Astrocyte (in vitro differentiated cells and primary cell): ENCODE results near the gene DVL3. TPM values are rescaled to one million over a fixed set of nuclear protein-coding genes. Genes with fewer than 3 reads are reported as not detected.
A peak's percentile ranks its signal among the peaks of the same experiment; 100 is the strongest.

Source experiments
- DNase-seq: peaks from one replicate; pipeline ENCODE4 v3.0.0-alpha.2; 2010; ENCODE audit warnings: low read depth
- FAIRE-seq: peaks from 2 replicates; lab custom pipeline; 2011; peaks lifted over from hg19 to GRCh38; lab: Jason Lieb, UNC
- H2AFZ ChIP-seq: 2 replicates; pipeline ENCODE4 v1.6.0; 2012; ENCODE audit warnings: low read depth, low read length, inconsistent platforms
- H3K27ac ChIP-seq: 2 replicates; pipeline ENCODE4 v1.5.1; 2011; ENCODE audit warnings: low read depth, low read length, inconsistent platforms
- H3K27me3 ChIP-seq: 2 replicates; pipeline ENCODE4 v1.6.0; 2011; ENCODE audit warnings: low read length, inconsistent platforms; ENCODE audit not compliant: insufficient read depth
- H3K36me3 ChIP-seq: 2 replicates; pipeline ENCODE4 v1.5.1; 2011; ENCODE audit warnings: low read length, inconsistent platforms; ENCODE audit not compliant: insufficient read depth
- H3K4me1 ChIP-seq: 2 replicates; pipeline ENCODE4 v1.5.1; 2011; ENCODE audit warnings: low read length, inconsistent platforms; ENCODE audit not compliant: insufficient read depth
- H3K4me2 ChIP-seq: 2 replicates; pipeline ENCODE4 v1.6.0; 2012; ENCODE audit warnings: low read length, inconsistent platforms
- H3K4me3 ChIP-seq: 2 replicates; pipeline ENCODE4 v1.5.1; 2011; ENCODE audit warnings: low read depth, mild to moderate bottlenecking, low read length, inconsistent platforms; ENCODE audit not compliant: insufficient read depth
- H3K79me2 ChIP-seq: 2 replicates; pipeline ENCODE4 v1.6.0; 2012; ENCODE audit warnings: mild to moderate bottlenecking, low read length, inconsistent platforms; ENCODE audit not compliant: insufficient read depth
- H3K9ac ChIP-seq: 2 replicates; pipeline ENCODE4 v1.6.0; 2012; ENCODE audit warnings: mild to moderate bottlenecking, low read length, inconsistent platforms
- H3K9me3 ChIP-seq: 2 replicates; pipeline ENCODE4 v1.5.1; 2012; ENCODE audit warnings: low read depth, mild to moderate bottlenecking, low read length, inconsistent platforms; ENCODE audit not compliant: insufficient read depth
- H4K20me1 ChIP-seq: 2 replicates; pipeline ENCODE4 v1.6.0; 2012; ENCODE audit warnings: low read length, inconsistent platforms; ENCODE audit not compliant: insufficient read depth
- H3K27ac Mint-ChIP-seq: one replicate; pipeline ENCODE4 v1.8.0; 2021; ENCODE audit warnings: mild to moderate bottlenecking, mixed read lengths; ENCODE audit not compliant: unreplicated experiment
- H3K27me3 Mint-ChIP-seq: one replicate; pipeline ENCODE4 v1.8.0; 2021; ENCODE audit warnings: low read depth, mixed read lengths; ENCODE audit not compliant: unreplicated experiment
- H3K36me3 Mint-ChIP-seq: one replicate; pipeline ENCODE4 v1.8.0; 2021; ENCODE audit warnings: low read depth, mixed read lengths; ENCODE audit not compliant: unreplicated experiment
- H3K4me1 Mint-ChIP-seq: one replicate; pipeline ENCODE4 v1.8.0; 2021; ENCODE audit warnings: low read depth, mixed read lengths; ENCODE audit not compliant: unreplicated experiment
- H3K4me3 Mint-ChIP-seq: one replicate; pipeline ENCODE4 v1.8.0; 2021; ENCODE audit warnings: mild to moderate bottlenecking, moderate library complexity, mixed read lengths; ENCODE audit not compliant: unreplicated experiment
- H3K9me3 Mint-ChIP-seq: one replicate; pipeline ENCODE4 v1.8.0; 2021; ENCODE audit warnings: mild to moderate bottlenecking, mixed read lengths; ENCODE audit not compliant: unreplicated experiment
- CTCF ChIP-seq: IDR thresholded peaks from 2 replicates; pipeline ENCODE4 v1.5.1; 2011; ENCODE audit warnings: low read depth, mild to moderate bottlenecking, inconsistent platforms, low read length, moderate library complexity; ENCODE audit not compliant: insufficient read depth
- EZH2 ChIP-seq: IDR thresholded peaks from 2 replicates; pipeline ENCODE4 v1.6.1; 2012; ENCODE audit warnings: mild to moderate bottlenecking, low read length, inconsistent platforms; ENCODE audit not compliant: insufficient read depth
- total RNA-seq: library from RNA; stranded (reverse); gene quantifications from 2 replicates; pipeline ENCODE4 v1.2.1, GENCODE V29; 2021

The DVL3 gene
- total RNA-seq, 1 donor from 2014 or later, result 110 TPM

- Mint-ChIP-seq H3K27me3 (no peaks in the 10 kb centered on the region), H3K36me3 (peaks cover 40% of the 10 kb centered on the region), H3K27ac (no peak overlapping the region), H3K4me1 (peaks cover 42% of the 10 kb centered on the region), H3K9me3 (no peaks in the 10 kb centered on the region), H3K4me3 (no peak overlapping the region)
- no peak overlapping the region for H3K4me3 ChIP-seq
- H3K36me3 ChIP-seq, result peaks cover 28% of the 10 kb centered on the region
- DNase-seq, result no peak
- no peak overlapping the region for H3K9ac ChIP-seq
- H2AFZ ChIP-seq, result no peak overlapping the region
- H3K27ac ChIP-seq, result peak overlapping the region; percentile 74
- H3K27me3 ChIP-seq, result no peaks in the 10 kb centered on the region
- no peak overlapping the region for H3K4me2 ChIP-seq
- H4K20me1 ChIP-seq, result peaks cover 51% of the 10 kb centered on the region
- no peaks in the 10 kb centered on the region for H3K9me3 ChIP-seq
- FAIRE-seq, result no peak
- H3K4me1 ChIP-seq, result peaks cover 50% of the 10 kb centered on the region
- TF ChIP-seq EZH2 (no peak), CTCF (no peak)
- H3K79me2 ChIP-seq, result peaks cover 24% of the 10 kb centered on the region
These were observed 15.0 kb downstream of the DVL3 start for GRCh38 chr3:184169896-184170875.

- H3K79me2 ChIP-seq, result peaks cover 24% of the 10 kb centered on the region
- FAIRE-seq, result no peak
These were observed 16.4 kb downstream of the DVL3 start for GRCh38 chr3:184171562-184171961.

More at GRCh38 chr3:184171562-184171961, 16.4 kb downstream of the DVL3 start:
- H3K27me3 Mint-ChIP-seq, result no peaks in the 10 kb centered on the region
- peak; percentile 80 for DNase-seq
- H3K27ac Mint-ChIP-seq, result peak overlapping the region; percentile 37
- Histone ChIP-seq H3K9me3 (no peaks in the 10 kb centered on the region), H3K4me2 (peak overlapping the region; percentile 67), H3K4me3 (no peak overlapping the region), H3K27ac (peak overlapping the region; percentile 77), H3K9ac (peak overlapping the region; percentile 34), H2AFZ (no peak overlapping the region), H4K20me1 (peaks cover 48% of the 10 kb centered on the region), H3K27me3 (no peaks in the 10 kb centered on the region), H3K4me1 (peaks cover 50% of the 10 kb centered on the region), H3K36me3 (peaks cover 14% of the 10 kb centered on the region)
- TF ChIP-seq EZH2 (no peak), CTCF (no peak)
- no peaks in the 10 kb centered on the region for H3K9me3 Mint-ChIP-seq
- H3K36me3 Mint-ChIP-seq, result peaks cover 29% of the 10 kb centered on the region
- peak overlapping the region; percentile 35 for H3K4me3 Mint-ChIP-seq
- H3K4me1 Mint-ChIP-seq, result peaks cover 42% of the 10 kb centered on the region
